ENCODE data around the gene CYP46A1.

The CYP46A1 gene

DNA sequence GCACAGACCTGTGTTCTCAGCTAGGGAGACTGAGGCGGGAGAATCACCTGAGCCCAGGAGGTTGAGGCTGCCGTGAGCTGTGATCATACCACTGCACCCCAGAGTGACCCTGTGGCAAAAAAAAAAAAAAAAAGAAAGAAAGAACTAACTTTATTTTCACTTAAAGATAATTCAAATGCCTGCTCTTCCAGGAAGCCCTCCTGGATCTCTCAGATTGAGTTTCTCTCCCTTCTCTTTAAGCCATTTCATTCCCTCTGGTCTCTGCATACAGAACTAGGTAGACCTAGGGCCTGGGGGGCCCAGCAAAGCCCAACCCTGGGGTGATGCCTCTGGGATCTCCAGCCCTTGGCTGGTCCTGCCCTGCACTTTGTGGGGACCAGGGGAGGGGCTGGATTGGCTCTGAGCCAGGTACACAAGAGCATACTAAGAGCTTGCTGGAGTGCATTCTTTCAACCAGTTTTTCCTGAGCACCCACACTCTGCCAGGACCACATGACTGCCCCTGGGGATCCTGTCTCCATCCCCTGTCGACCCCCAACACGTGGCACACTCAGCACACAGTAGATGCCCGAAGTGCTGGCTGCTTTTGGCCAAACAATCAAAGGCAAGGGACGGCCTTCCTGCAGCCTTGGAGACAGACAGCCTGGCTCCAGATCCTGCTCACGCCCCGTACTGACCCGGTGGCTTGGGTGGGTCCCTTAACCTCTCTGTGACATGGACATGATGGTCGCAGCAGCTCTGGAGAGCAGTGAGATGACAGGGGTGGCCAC, 52.7 kb downstream of the CYP46A1 start:
- TF ChIP-seq, protein P1, sequence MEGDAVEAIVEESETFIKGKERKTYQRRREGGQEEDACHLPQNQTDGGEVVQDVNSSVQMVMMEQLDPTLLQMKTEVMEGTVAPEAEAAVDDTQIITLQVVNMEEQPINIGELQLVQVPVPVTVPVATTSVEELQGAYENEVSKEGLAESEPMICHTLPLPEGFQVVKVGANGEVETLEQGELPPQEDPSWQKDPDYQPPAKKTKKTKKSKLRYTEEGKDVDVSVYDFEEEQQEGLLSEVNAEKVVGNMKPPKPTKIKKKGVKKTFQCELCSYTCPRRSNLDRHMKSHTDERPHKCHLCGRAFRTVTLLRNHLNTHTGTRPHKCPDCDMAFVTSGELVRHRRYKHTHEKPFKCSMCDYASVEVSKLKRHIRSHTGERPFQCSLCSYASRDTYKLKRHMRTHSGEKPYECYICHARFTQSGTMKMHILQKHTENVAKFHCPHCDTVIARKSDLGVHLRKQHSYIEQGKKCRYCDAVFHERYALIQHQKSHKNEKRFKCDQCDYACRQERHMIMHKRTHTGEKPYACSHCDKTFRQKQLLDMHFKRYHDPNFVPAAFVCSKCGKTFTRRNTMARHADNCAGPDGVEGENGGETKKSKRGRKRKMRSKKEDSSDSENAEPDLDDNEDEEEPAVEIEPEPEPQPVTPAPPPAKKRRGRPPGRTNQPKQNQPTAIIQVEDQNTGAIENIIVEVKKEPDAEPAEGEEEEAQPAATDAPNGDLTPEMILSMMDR (conservative IDR thresholded peaks at IDR 0.05; ENCODE audit: control insufficient read depth, insufficient read depth, low read depth, low read length): no peak
- no peak overlapping the region for H3K4me3 ChIP-seq (ENCODE audit: control insufficient read depth, low read depth, low read length)
- no peak for DNase-seq (ENCODE audit: low read depth)

DNA sequence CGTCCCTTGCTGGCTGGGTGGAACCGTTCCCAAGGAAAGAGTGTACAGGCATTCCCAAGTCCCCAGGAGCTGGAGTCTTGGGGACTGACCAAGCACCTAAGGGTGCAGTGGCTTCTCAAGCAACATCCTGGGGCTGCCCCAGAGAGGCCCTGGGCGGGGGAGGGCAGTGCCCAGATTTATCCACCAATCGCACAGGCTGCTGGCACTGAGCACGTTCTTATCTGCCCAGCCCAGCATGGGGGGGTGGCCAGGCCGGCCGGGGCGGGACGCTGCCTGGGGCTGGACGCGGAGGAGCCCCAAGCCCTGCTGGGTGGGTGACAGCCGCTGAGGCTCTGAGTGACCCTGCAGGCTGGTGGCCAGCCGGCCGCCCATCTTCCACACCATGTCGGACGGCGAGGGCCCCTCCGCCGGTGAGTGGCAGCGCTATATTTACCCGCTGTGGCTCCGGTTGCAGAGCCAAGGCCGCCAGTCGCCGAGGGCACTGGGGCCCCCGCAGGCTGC, 53.4 kb downstream of the CYP46A1 start:
- H3K4me3 ChIP-seq (ENCODE audit: control insufficient read depth, low read depth, low read length): peak overlapping the region; percentile 2
- DNase-seq (ENCODE audit: low read depth): no peak
- TF ChIP-seq, protein P1 (conservative IDR thresholded peaks at IDR 0.05; ENCODE audit: control insufficient read depth, insufficient read depth, low read depth, low read length): no peak

DNA sequence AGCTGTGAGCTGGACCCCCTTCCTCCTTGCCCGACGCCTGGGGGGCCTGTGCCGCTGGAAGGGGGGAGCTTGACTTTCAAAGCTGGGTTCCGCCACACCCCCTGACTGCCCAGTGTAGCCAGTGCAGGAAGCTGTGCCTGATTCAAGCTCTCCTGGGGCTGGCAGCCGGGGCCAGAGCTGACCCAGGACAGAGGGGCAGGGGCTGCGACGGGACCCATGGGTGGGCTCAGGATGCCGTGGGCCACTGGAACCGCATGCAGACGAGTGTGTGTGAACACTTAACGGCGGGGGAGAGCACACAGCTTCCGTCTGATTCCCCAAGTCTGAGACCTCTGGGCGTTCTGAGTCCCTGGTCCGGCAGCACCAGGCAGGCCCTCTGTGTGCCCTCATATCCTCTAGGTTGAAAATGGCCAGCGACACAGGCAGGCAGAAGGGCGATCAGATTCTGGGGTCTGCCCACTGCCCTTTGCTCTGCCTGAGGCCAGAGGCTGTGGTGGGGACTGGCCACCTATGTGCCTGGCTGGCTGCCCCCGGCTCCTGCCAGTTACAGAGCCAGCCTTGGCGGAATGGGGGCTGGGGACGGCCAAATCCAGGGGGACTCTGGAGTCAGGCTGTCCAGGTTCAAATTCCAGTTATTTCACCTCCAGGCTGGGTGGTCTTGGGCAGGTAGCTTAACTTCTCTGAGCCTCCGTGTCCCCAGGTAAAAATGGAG, 54.0 kb downstream of the CYP46A1 start:
- TF ChIP-seq, protein P1 (conservative IDR thresholded peaks at IDR 0.05; ENCODE audit: control insufficient read depth, insufficient read depth, low read depth, low read length): no peak
- no peak overlapping the region for H3K4me3 ChIP-seq (ENCODE audit: control insufficient read depth, low read depth, low read length)
- DNase-seq (ENCODE audit: low read depth): no peak

DNA sequence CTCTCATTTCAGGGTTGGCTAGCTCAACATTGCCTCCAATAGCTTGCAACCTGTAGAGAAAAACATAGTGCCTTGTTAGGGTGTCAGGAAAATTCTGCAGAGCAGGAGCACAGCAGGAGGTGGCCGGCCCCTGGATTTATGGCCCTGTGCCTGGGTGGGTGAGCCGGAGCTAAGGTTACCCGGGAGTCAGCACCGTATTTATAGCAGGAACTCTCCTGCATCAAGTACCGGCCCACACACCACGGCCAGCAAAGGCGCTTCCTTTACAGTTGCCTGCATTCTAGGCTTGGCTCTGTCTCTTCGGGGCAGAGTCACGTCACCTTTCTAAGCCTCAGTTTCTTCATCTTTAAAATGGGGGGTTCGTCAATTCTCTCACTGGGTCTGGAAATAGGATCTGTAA, 56.3 kb downstream of the CYP46A1 start:
- TF ChIP-seq, protein P1 (conservative IDR thresholded peaks at IDR 0.05; ENCODE audit: control insufficient read depth, insufficient read depth, low read depth, low read length): no peak

DNA sequence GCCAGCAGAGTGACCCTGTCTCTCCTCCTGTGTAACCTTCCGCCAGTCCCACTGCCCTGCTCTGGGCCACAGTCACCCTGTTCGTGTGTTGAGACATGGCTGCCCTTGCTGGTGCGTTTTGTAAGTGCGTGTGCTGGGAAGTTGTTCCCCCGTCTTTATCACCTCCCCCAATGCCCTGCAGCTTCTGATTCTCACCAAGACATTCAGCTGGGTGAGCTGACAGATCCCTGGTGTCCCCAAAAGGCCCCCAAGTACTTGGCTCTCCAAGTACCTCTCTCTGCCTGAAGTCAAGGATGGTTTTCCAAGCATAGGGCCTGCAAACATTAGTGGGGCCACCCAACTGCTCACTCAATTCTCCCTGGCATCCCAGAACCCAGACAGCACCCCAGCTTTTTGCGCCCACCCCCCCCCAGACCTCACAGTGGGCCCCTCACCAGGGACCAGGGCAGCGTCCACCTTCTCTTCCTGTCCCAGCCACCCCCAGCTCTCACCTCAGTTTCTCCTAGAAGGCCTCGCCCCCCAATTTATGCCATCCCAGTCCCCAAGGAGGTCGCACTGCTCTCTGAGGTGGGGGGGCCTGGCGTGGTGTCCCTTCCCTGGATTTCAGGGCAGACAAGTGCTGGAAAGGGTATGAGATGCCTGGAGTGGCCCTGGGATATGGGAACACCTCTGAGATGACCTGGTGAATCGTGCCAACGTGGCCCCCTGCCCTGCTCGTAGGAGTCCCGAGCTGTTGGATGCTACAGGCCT, 57.3 kb downstream of the CYP46A1 start:
- DNase-seq (ENCODE audit: low read depth): no peak
- TF ChIP-seq, protein P1 (conservative IDR thresholded peaks at IDR 0.05; ENCODE audit: control insufficient read depth, insufficient read depth, low read depth, low read length): no peak

More for the DNA sequence above, 56.3 kb downstream of the CYP46A1 start:
- no peak for DNase-seq (ENCODE audit: low read depth)
- no peak overlapping the region for H3K4me3 ChIP-seq (ENCODE audit: control insufficient read depth, low read depth, low read length)

DNA sequence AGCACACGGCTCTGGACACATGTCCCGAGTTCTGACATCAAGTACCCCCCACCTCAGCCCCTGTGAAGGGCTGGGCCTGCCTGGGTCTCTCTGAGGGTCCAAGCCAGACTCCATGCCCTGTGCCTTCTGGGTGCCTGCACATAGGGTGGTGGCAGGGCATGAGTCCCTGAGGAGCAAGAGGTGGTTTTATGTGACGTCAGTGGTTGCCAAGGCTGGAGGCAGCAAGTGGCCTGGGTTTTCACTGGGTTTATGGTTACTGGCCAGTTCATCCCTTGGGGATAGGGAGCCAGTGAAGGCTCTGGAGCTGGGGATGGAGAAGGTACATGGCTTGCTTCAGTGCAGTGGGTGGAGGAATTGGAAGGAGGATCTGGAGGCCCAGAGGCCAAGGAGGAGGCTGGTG, 58.0 kb downstream of the CYP46A1 start:
- TF ChIP-seq, protein P1 (conservative IDR thresholded peaks at IDR 0.05; ENCODE audit: control insufficient read depth, insufficient read depth, low read depth, low read length): no peak
- no peak for DNase-seq (ENCODE audit: low read depth)
- H3K4me3 ChIP-seq (ENCODE audit: control insufficient read depth, low read depth, low read length): no peak overlapping the region

More for the DNA sequence above, 57.3 kb downstream of the CYP46A1 start:
- H3K4me3 ChIP-seq (ENCODE audit: control insufficient read depth, low read depth, low read length): no peak overlapping the region

Data from fibroblast of mammary gland (primary cell).